ENCODE measurements around the gene TMCO1. TPM values are rescaled to one million over a fixed set of nuclear protein-coding genes. Genes with fewer than 3 reads are reported as not detected.

Gene TMCO1
- total RNA-seq, 4 donors from 2014 or later, result 28.7 to 46.9 (median 36.8) TPM

DNA sequence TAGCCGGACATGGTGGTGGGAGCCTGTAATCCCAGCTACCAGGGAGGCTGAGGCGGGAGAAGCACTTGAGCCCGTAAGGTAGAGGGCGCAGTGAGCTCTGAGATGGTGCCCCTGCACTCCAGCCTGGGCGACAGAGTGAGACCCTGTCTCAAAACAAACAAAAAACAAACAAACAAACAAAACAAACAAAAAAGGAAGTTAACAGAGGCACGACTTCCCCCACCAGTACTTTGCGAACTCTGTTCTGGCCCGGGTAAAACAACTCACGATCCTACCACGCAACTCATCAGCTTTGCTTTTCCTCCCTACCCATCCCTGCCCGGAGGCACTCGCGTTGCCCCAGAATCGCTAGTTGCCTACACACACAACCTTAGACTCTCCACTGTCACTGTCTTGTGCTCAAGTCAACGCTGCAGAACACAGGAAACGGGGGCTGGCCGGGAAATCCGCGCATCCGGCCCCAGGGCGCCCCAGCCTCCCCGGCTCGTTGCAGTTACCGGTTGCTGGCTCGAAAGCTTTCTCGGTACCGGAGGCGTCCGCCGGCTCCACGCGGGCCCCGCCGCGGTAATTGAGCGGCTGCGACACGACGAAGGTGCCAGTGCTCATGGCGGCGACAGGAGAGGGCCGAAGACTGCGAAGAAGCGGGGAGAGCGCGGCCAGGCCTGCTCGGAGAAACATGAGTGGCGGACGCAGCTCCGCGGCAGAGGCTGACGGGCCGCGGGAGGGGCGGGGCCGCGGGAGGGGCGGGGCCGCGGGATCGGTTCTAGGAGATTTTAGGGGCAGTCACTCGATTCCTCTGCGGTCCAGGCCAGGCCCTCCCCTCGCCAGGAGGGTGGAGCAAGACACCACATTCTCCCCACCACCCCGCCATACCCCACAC is 70.5 kb downstream of the TMCO1 start, which contains the start of gene ALDH9A1:
Gene ALDH9A1, minus strand, starts transcription at position 682 of the 880 bp plus-strand sequence. Its CDS starts 4 bp downstream, at position 678.
- H3K27ac ChIP-seq, result peak within 1 kb of the TSS; percentile 97 to 98 (median 98)
- DNase-seq, result peak; percentile 68 to 87
- peaks cover 18 to 27% of the 10 kb centered on the region in 2 donors for H3K4me1 ChIP-seq
- ATAC-seq, result peak; percentile 90 to 92
- intact Hi-C loops (cut with DNase I; ENCODE audit: low total_unique reads) (loop anchor here (1.0 to 5.0 kb wide), 5 partner anchors 67 to 214 kb away; partner anchors contain the start of genes MGST3, TMCO1 and UCK2), in situ Hi-C loops (cut with MboI; ENCODE audit: low sequenced_read_pairs in 4 of 4) (loop anchor here in 1 of 4 donors (10.0 kb wide), 1 partner anchor 63 kb away; the partner anchor contains the start of gene MGST3)
- H3K4me3 ChIP-seq, result peak within 1 kb of the TSS; percentile 91 to 96 (median 94)
- H3K36me3 ChIP-seq, result no peaks in the 10 kb centered on the region
- no peaks in the 10 kb centered on the region for H3K9me3 ChIP-seq
- TF ChIP-seq POLR2A (IDR thresholded peaks at IDR 0.05), result peak; percentile 75 to 90
- TF ChIP-seq, protein P1, sequence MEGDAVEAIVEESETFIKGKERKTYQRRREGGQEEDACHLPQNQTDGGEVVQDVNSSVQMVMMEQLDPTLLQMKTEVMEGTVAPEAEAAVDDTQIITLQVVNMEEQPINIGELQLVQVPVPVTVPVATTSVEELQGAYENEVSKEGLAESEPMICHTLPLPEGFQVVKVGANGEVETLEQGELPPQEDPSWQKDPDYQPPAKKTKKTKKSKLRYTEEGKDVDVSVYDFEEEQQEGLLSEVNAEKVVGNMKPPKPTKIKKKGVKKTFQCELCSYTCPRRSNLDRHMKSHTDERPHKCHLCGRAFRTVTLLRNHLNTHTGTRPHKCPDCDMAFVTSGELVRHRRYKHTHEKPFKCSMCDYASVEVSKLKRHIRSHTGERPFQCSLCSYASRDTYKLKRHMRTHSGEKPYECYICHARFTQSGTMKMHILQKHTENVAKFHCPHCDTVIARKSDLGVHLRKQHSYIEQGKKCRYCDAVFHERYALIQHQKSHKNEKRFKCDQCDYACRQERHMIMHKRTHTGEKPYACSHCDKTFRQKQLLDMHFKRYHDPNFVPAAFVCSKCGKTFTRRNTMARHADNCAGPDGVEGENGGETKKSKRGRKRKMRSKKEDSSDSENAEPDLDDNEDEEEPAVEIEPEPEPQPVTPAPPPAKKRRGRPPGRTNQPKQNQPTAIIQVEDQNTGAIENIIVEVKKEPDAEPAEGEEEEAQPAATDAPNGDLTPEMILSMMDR (IDR thresholded peaks at IDR 0.05 in 4 of 5, conservative IDR thresholded peaks at IDR 0.05 in 1 of 5), result peak in 2 of 5 experiments; percentile 49 to 52
- H3K27me3 ChIP-seq, result no peaks in the 10 kb centered on the region

DNA sequence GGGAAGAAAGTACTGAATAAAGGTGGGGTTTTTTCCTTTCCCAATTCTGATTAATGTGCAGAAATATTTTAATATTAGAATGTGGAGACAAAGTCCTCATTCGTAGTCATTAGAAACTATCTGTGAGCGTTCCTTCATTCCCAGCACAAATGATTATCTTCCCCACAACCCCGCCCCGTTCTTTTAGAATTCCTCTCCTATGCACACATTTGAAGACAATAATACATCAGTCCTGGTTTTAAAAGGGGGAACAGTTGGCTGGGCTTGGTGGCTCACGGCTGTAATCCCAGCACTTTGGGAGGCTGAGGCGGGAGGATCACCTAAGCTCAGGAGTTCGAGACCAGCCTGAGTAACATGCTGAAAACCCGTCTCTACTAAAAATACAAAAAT is 71.2 kb downstream of the TMCO1 start:
- Histone ChIP-seq H3K36me3 (no peaks in the 10 kb centered on the region), H3K27ac (peak overlapping the region; percentile 97 to 98 (median 98)), H3K4me3 (peak overlapping the region; percentile 91 to 96 (median 94)), H3K27me3 (no peaks in the 10 kb centered on the region), H3K9me3 (no peaks in the 10 kb centered on the region), H3K4me1 (peaks cover 18 to 27% of the 10 kb centered on the region in 2 donors)
- in situ Hi-C loops (cut with MboI; ENCODE audit: low sequenced_read_pairs in 4 of 4) (loop anchor here in 1 of 4 donors (10.0 kb wide), 1 partner anchor 63 kb away; the partner anchor contains the start of gene MGST3), intact Hi-C loops (cut with DNase I; ENCODE audit: low total_unique reads) (loop anchor here (1.0 to 5.0 kb wide), 3 partner anchors 71 to 215 kb away; partner anchors contain the start of genes TMCO1 and UCK2)
- no peak for ATAC-seq
- DNase-seq, result no peak
- TF ChIP-seq, protein P1 (IDR thresholded peaks at IDR 0.05 in 4 of 5, conservative IDR thresholded peaks at IDR 0.05 in 1 of 5), result no peak
- TF ChIP-seq POLR2A (IDR thresholded peaks at IDR 0.05), result no peak

DNA sequence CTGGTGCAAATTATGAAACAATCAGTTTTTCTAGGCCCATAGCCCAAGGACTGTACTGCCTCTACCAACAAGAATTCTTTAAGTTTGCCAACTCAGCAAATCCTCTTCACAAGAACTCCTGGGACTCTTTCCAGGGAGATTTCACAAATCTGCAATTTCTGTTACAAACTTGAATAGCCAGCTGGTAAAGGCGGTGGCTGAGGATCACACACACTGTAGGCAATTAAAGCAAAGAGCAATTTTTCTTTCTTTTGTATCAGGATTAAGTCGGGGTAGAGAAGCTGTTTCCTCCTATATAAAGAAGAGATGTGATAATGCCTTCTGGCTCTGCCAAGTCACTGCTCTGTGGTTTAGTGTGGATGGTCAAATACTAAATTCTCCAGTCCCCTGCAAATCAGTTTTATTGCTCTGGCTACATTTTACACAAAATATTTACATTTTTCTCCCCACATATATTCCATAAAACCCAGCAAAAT is 72.0 kb downstream of the TMCO1 start:
- no peaks in the 10 kb centered on the region for H3K27me3 ChIP-seq
- H3K4me3 ChIP-seq, result peak overlapping the region in 1 of 4 donors; percentile 96
- peak in 1 of 2 donors; percentile 24 for DNase-seq
- H3K9me3 ChIP-seq, result no peaks in the 10 kb centered on the region
- peaks cover 18 to 27% of the 10 kb centered on the region in 2 donors for H3K4me1 ChIP-seq
- H3K36me3 ChIP-seq, result no peaks in the 10 kb centered on the region
- H3K27ac ChIP-seq, result peak overlapping the region; percentile 0 to 98 (median 42)
- ATAC-seq, result peak; percentile 48 to 53
- TF ChIP-seq, protein P1 (IDR thresholded peaks at IDR 0.05 in 4 of 5, conservative IDR thresholded peaks at IDR 0.05 in 1 of 5), result no peak
- no peak for TF ChIP-seq POLR2A (IDR thresholded peaks at IDR 0.05)
- intact Hi-C loops (cut with DNase I; ENCODE audit: low total_unique reads), result loop anchor here (1.0 to 5.0 kb wide), 3 partner anchors 72 to 216 kb away; partner anchors contain the start of genes TMCO1 and UCK2
- in situ Hi-C loops (cut with MboI; ENCODE audit: low sequenced_read_pairs in 4 of 4), result loop anchor here in 1 of 4 donors (10.0 kb wide), 1 partner anchor 62 kb away; the partner anchor contains the start of gene MGST3

DNA sequence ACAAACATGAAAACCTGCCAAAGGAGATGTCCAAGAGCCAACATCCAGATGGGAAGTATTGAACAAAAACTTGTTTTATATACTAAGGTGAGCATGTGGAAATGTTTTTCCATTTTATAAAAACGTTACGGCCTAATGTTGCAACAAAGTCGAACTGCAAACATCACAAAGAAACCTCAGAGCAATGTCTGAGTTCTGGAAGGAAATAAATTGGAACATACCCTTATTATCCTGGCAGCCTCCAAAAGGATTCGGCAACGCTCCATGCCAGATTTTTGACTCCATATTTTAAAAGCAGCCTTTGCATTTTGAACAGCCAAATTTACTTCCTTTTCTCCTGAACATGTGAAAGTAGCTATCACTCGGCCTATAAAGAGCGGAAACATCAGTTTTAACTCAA is 73.6 kb downstream of the TMCO1 start:
- ATAC-seq (no peak), DNase-seq (no peak)
- H3K36me3 ChIP-seq, result no peaks in the 10 kb centered on the region
- in situ Hi-C loops (cut with MboI; ENCODE audit: low sequenced_read_pairs in 4 of 4), result loop anchor here in 1 of 4 donors (10.0 kb wide), 1 partner anchor 60 kb away; the partner anchor contains the start of gene MGST3
- intact Hi-C loops (cut with DNase I; ENCODE audit: low total_unique reads), result loop anchor here (5.0 kb wide), 2 partner anchors 132 to 217 kb away; partner anchors contain the start of gene UCK2
- H3K4me1 ChIP-seq, result peaks cover 18 to 27% of the 10 kb centered on the region in 2 donors
- H3K27ac ChIP-seq, result peak overlapping the region in 1 of 4 donors; percentile 7
- no peaks in the 10 kb centered on the region for H3K9me3 ChIP-seq
- no peaks in the 10 kb centered on the region for H3K27me3 ChIP-seq
- H3K4me3 ChIP-seq, result no peak overlapping the region
- TF ChIP-seq POLR2A (IDR thresholded peaks at IDR 0.05), result no peak
- TF ChIP-seq, protein P1 (IDR thresholded peaks at IDR 0.05 in 4 of 5, conservative IDR thresholded peaks at IDR 0.05 in 1 of 5), result no peak
